Mammary epithelial cell (primary cell): ENCODE results near the gene ADAMTSL2.

Experiments
- CTCF ChIP-seq, 2 donors: IDR thresholded peaks in 1 of 2; conservative IDR thresholded peaks in 1 of 2; 2 replicates each; pipeline ENCODE4 v1.5.1; 2011 to 2012; ENCODE audit warnings: inconsistent platforms in 2 of 2, low read length in 2 of 2, mild to moderate bottlenecking in 2 of 2, control low read depth in 1 of 2, low read depth in 1 of 2; ENCODE audit not compliant: insufficient read depth in 1 of 2; ENCODE audit errors: extremely low read depth in 1 of 2
- EZH2 ChIP-seq: IDR thresholded peaks from 2 replicates; pipeline ENCODE4 v1.6.1; 2012; ENCODE audit warnings: low read length, inconsistent platforms, borderline replicate concordance

GRCh38 chr9:133615606-133616188 is 81.2 kb downstream of the ADAMTSL2 start:
- TF ChIP-seq CTCF (conservative IDR thresholded peaks at IDR 0.05 in 1 of 2, IDR thresholded peaks at IDR 0.05 in 1 of 2; ENCODE audit: extremely low read depth in 1 of 2, insufficient read depth in 1 of 2, low read depth in 1 of 2, low read length in 2 of 2): no peak
- TF ChIP-seq EZH2: no peak
